ENCODE data around the gene SMCO3. TPM values are rescaled to one million over a fixed set of nuclear protein-coding genes. Genes with fewer than 3 reads are reported as not detected.
A peak's percentile ranks its signal among the peaks of the same experiment; 100 is the strongest.

SMCO3 gene
- total and polyA plus RNA-seq, 2 of the 13 experiments (the other 11 are each of a cell fraction or from before 2014, with no cell fraction given), result 0.29 to 0.42 TPM

DNA sequence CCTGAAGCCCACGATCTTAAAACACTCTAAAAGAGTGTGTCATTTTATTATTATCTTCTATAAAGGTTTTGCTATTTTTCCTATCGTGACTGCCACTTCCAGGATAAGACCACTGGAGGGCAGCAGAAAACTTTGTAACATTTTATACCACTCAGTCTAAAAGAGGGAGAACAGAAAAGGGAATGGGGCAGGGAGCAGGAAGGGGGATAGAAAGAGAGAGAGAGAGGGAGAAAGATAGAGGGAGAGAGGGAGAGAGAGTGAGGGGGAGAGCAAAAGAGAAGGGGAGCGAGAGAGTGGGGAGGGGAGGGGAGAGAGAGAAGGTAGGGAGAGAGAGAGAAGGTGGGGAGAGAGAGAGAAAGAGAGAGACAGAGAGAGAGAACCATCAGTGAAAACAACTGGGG, 31.4 kb upstream of the SMCO3 start (continued):
- TF ChIP-seq POGK (CRISPR knock-in tag; conservative IDR thresholded peaks at IDR 0.05) (no peak), ZNF639 (CRISPR knock-in tag; conservative IDR thresholded peaks at IDR 0.05) (no peak), ZNF629 (CRISPR knock-in tag; conservative IDR thresholded peaks at IDR 0.05) (no peak), ZNF264 (CRISPR knock-in tag; IDR thresholded peaks at IDR 0.05) (no peak), STAG1 (CRISPR knock-in tag; IDR thresholded peaks at IDR 0.05) (peak; percentile 80), E2F1 (CRISPR knock-in tag; IDR thresholded peaks at IDR 0.05) (no peak), CTCF (CRISPR knock-in tag; IDR thresholded peaks at IDR 0.05) (peak; percentile 75), KLF15 (CRISPR knock-in tag; IDR thresholded peaks at IDR 0.05; ENCODE audit: borderline replicate concordance) (no peak), CENPX (CRISPR knock-in tag; IDR thresholded peaks at IDR 0.05) (no peak), RFXANK (CRISPR knock-in tag; IDR thresholded peaks at IDR 0.05) (no peak), MATR3 (CRISPR knock-in tag; IDR thresholded peaks at IDR 0.05) (no peak), RFXAP (CRISPR knock-in tag; IDR thresholded peaks at IDR 0.05; ENCODE audit: borderline replicate concordance) (no peak), SKI (IDR thresholded peaks at IDR 0.05; ENCODE audit: partially characterized antibody) (no peak)
- TF ChIP-seq, protein P1, sequence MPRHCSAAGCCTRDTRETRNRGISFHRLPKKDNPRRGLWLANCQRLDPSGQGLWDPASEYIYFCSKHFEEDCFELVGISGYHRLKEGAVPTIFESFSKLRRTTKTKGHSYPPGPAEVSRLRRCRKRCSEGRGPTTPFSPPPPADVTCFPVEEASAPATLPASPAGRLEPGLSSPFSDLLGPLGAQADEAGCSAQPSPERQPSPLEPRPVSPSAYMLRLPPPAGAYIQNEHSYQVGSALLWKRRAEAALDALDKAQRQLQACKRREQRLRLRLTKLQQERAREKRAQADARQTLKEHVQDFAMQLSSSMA (CRISPR knock-in tag; IDR thresholded peaks at IDR 0.05), result no peak
- TF ChIP-seq, protein P2, sequence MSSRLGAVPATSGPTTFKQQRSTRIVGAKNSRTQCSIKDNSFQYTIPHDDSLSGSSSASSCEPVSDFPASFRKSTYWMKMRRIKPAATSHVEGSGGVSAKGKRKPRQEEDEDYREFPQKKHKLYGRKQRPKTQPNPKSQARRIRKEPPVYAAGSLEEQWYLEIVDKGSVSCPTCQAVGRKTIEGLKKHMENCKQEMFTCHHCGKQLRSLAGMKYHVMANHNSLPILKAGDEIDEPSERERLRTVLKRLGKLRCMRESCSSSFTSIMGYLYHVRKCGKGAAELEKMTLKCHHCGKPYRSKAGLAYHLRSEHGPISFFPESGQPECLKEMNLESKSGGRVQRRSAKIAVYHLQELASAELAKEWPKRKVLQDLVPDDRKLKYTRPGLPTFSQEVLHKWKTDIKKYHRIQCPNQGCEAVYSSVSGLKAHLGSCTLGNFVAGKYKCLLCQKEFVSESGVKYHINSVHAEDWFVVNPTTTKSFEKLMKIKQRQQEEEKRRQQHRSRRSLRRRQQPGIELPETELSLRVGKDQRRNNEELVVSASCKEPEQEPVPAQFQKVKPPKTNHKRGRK (CRISPR knock-in tag; IDR thresholded peaks at IDR 0.05), result peak; percentile 81; the same call in 1 of the 2 replicates
- TF ChIP-seq, protein P3, sequence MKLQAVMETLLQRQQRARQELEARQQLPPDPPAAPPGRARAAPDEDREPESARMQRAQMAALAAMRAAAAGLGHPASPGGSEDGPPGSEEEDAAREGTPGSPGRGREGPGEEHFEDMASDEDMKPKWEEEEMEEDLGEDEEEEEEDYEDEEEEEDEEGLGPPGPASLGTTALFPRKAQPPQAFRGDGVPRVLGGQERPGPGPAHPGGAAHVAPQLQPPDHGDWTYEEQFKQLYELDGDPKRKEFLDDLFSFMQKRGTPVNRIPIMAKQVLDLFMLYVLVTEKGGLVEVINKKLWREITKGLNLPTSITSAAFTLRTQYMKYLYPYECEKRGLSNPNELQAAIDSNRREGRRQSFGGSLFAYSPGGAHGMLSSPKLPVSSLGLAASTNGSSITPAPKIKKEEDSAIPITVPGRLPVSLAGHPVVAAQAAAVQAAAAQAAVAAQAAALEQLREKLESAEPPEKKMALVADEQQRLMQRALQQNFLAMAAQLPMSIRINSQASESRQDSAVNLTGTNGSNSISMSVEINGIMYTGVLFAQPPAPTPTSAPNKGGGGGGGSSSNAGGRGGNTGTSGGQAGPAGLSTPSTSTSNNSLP (IDR thresholded peaks at IDR 0.05; ENCODE audit: low read depth, low read length), result peak; percentile 73
